NB4 (cell line): ENCODE results near the gene CRB1.

Experiments
- MAX ChIP-seq: IDR thresholded peaks from 2 replicates; pipeline ENCODE4 v1.6.1; 2011; ENCODE audit warnings: low read depth, low read length
- POLR2A ChIP-seq: IDR thresholded peaks from 2 replicates; pipeline ENCODE4 v1.6.1; 2011; ENCODE audit warnings: mild to moderate bottlenecking; ENCODE audit not compliant: insufficient read length; ENCODE audit errors: extremely low read depth
- TF ChIP-seq, protein P1 (sequence below): IDR thresholded peaks from one replicate; pipeline ENCODE4 v1.5.1; 2012; ENCODE audit warnings: low read depth, low read length

- TF ChIP-seq, protein P1, sequence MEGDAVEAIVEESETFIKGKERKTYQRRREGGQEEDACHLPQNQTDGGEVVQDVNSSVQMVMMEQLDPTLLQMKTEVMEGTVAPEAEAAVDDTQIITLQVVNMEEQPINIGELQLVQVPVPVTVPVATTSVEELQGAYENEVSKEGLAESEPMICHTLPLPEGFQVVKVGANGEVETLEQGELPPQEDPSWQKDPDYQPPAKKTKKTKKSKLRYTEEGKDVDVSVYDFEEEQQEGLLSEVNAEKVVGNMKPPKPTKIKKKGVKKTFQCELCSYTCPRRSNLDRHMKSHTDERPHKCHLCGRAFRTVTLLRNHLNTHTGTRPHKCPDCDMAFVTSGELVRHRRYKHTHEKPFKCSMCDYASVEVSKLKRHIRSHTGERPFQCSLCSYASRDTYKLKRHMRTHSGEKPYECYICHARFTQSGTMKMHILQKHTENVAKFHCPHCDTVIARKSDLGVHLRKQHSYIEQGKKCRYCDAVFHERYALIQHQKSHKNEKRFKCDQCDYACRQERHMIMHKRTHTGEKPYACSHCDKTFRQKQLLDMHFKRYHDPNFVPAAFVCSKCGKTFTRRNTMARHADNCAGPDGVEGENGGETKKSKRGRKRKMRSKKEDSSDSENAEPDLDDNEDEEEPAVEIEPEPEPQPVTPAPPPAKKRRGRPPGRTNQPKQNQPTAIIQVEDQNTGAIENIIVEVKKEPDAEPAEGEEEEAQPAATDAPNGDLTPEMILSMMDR: no peak
- TF ChIP-seq POLR2A (no peak), MAX (no peak)
These were observed 129.8 kb downstream of the CRB1 start for GRCh38 chr1:197397895-197398294.
